Measurements from ENCODE around the gene LRCOL1.
"Not testable (repeated sequence)": the region's sequence is repeated elsewhere in the genome, so short reads cannot be mapped to it uniquely, and the experiment has no call there.

LRCOL1 gene

DNA sequence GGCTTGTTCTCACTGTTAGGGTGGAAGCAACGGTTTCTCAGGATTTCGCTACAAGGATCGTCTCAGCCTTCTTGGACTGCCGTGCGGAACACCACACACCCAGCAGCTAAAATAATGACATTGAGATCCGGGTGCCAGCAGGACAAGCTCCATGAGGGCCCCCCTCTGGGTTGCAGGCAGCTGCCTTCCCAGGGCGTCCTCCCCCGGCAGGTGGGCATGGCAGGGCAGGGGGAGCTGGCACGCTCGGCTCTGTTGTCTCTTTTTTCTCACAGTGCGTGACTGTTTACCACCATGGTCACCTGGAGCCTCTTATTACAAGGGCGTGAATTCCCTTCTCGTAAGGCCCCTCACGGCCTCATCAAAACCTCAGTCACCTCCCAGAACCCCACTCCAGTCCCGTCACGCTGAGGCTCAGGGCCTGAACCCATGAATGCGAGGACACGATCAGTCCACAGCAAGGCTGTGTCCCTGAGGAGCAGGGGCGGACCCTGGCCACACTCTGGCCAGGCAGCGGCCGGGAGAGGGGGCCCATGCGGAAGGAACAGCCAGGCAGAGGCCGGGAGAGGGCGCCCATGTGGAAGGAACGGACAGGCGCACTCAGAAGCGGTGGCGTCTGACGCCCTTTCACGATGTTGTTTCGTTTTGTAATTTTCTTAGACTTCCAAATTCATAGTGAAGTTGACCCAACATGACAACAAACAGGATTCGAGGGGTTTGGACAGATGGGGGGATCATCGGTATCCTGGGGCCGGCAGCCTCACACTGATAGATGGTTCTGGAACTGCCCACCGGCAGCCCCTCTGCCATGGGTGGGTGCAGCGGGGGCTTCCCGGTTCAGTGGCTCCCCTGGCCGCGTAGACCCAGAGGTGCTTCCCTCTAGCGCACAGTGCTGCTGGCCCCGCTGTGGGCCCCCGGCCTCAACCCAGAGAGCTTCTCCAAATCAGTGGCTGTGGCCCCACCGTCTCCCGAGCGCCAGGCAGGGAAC is 10.0 kb downstream of the LRCOL1 start:
- no peak for DNase-seq (ENCODE audit: low read depth)

DNA sequence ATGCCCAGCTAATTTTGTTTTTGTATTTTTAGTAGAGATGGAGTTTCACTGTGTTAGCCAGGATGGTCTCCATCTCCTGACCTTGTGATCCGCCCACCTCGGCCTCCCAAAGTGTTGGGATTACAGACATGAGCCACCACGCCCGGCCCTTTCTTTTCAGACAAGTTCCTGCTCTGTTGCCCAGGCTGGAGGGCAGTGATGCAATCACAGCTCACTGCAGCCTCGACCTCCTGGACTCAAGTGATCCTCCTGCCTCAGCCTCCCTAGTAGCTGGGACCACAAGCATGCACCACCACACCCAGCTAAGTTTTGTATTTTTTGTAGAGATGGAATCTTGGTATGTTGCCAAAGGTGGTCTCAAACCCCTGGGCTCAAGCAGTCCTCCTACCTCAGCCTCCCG is 10.9 kb downstream of the LRCOL1 start:
- DNase-seq (ENCODE audit: low read depth), result not testable (repeated sequence)

DNA sequence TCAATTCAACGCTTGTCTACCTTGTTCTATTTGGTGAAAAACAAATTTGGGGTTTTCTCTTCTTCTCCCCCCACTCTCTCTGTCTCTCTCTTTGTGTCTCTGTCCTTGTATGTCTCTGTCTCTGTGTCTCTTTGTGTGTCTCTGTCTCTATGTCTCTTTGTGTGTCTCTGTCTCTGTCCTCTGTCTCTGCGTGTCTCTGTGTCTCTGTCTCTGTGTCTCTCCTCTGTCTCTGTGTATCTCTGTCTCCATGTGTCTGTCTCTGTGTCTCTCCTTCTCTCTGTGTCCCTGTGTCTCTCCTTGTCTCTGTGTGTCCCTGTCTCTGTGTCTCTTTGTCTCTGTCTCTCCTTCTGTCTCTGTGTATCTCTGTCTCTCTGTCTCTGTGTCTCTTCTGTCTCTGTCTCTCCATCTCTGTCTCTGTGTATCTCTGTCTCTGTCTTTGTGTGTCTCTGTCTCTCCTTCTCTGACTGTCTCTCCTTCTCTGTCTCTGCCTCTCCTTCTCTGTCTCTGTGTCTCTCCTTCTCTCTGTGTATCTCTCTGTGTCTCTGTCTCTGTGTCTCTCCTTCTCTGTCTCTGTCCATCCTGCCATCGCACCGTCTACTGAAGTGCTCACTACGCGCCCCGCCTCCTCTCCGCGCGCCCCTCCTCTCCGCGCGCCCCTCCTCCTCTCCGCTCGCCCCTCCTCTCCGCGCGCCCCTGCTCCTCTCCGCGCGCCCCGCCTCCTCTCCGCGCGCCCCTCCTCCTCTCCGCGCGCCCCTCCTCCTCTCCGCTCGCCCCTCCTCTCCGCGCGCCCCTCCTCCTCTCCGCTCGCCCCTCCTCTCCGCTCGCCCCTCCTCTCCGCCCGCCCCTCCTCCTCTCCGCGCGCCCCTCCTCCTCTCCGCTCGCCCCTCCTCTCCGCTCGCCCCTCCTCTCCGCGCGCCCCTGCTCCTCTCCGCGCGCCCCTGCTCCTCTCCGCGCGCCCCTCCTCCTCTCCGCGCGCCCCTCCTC is 12.8 kb downstream of the LRCOL1 start:
- no peak for DNase-seq (ENCODE audit: low read depth)

DNA sequence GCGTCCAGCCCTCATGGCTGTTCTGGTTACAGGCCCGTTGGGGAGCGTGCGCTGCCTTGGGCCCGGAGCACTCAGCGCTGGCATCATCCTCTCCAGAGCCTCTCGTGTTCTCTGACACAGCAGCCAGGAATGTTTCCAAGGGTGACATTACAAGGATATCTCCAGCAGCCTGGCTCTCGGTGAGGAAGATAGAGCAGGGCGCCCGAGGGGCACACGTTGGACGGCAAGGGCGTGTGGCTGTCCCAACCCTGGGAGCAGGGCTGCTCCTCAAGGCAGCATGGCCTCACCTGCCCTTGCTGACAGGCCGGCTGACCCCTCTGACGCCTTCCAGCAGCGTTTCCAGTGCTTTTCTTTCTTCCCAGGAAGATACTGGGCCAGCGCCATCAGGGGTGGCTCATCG is 14.4 kb downstream of the LRCOL1 start:
- no peak for DNase-seq (ENCODE audit: low read depth)

DNA sequence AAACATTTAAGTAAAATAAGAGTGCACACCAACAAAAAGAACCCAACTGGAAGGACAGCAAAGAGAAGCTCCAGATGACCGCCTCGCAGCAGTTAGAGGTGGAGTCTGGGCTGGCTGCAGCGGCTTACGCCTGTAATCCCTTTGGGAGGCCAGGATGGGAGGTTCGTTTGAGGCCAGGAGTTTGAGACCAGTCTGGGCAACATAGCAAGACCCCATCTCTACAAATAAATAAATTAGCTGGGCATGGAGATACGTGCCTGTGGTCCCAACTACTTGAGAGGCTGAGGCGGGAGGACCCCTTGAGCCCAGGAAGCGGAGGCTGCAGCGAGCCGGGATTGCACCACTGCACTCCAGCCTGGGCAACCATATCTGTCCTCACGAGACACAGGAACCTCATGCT is 15.2 kb downstream of the LRCOL1 start:
- DNase-seq (ENCODE audit: low read depth), result no peak

- DNase-seq (ENCODE audit: low read depth), result no peak
Observed at GRCh38 chr12:132593938-132594358, 16.4 kb downstream of the LRCOL1 start.

DNA sequence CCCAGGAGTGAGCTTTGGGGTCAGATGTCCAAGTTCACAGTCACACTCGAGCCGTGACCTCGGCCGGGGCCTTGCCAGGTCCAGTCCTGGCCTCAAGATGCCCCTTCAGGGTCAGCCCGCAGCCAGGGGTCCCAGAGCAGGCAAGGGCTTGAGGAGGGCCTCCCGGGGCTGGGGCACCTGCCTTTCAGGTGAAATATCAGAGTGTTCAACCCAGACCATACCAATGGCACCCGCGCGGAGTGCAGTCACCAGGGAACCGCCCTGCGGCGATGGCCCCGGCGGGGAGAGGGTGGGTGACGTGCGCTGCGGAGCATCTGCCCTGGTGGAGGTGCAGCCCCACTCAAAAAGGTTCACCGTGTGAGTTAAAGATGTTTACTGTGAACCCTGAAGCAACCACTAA is 16.9 kb downstream of the LRCOL1 start:
- DNase-seq (ENCODE audit: low read depth), result no peak

DNA sequence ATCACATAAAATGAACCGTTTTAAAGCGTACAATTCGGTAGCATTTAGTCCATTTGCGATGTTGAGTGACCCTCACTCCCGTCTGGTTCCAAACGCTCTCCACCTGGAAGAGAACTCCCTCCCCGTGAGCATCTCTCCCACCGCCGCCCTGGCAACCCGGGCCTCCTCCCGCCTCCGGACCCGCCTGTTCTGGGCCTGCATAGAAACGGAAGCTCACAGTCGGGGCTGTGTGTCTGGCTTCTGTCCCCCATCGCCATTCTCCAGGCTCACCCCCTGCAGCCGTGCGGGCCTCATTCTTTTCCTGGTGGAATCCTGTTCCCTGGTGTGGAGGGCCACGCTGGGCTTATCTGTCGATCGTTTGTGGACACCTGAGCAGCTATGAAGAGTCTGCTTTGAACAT is 17.3 kb downstream of the LRCOL1 start:
- DNase-seq (ENCODE audit: low read depth), result no peak

GRCh38 chr12:132592282-132592970 is 18.0 kb downstream of the LRCOL1 start:
- no peak for DNase-seq (ENCODE audit: low read depth)

DNA sequence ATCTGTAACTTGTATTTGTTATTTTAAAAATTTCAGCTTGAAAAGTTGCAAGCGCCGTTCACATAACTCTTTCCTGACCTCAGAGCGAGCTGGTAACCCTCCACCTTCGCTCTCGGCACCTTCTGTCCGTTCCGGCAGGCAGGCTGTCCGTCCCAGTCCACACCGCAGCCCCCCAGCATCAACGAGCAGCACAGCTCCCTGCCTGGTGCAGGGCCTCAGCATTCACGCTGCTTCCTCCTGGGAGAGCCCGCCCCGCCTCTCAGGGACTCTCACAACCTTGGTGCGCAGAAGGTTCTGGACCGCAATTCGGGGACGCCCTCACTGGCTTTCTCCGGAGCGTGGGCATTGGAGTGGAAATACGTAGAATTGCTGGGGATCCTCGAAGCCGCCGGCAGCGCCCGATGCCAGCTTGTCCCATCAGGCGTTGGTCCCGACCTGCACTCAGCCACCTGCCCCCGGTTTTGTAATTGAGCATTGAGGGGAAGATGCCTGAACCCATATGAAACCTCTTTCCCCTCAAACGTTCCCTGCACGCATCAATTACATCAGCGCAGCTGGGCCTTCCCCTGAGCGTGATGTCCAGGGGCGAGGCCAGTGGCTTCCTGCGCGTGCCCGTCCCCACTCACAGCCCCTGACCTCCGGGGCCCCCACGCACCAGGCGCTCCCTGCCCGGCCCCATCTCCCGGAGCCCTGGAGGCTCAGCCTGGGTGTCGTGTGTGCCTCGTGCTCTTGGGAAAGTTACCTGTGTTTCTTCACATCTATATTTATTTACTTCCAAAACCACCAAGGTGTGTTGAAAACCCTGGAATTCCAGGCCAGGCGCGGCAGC is 19.1 kb downstream of the LRCOL1 start:
- no peak for DNase-seq (ENCODE audit: low read depth)

DNA sequence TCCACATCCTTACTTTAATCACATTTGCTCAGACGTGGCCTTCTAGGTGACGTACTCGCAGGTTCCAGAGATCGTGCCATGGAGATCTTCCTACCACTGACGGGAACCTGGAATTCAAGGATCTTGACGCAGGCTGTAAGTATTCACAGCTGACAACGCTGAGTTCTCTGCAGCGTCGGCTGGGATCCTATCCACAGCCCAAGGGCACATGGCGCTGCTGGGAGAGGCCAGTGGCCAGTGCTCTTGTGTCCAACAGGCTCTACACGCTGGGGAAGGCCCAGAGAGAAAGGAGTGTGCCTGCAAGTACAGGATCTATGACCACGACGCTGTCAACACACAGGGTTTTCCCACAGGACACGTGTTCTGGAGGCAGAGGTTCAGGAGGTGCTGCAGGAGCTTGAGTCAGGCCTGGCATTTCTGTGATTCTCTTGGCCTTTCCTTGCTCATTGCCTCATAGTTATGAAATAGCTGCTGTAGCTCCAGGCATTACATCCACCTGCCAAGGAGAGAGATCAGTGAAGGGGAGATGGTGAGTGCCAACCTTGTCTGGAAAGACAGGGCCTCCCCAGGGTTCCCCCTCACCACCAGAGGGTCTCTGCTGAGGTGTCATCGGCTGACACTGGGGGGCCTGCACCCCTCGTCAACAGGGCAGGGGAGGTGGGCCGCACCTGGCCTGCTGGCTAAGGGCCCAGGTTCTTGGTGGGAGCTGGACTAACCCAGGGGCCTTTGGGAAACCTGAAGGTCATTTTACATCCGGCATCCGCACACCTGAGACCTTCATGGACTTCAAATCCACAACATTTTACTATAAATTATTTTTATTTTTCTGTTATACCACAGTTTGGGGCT is 21.3 kb downstream of the LRCOL1 start:
- no peak for DNase-seq (ENCODE audit: low read depth)

- DNase-seq (ENCODE audit: low read depth), result no peak
Observed at GRCh38 chr12:132588319-132588718, 22.1 kb downstream of the LRCOL1 start.

- no peak for DNase-seq (ENCODE audit: low read depth)
Observed at GRCh38 chr12:132587781-132588180, 22.6 kb downstream of the LRCOL1 start.

DNA sequence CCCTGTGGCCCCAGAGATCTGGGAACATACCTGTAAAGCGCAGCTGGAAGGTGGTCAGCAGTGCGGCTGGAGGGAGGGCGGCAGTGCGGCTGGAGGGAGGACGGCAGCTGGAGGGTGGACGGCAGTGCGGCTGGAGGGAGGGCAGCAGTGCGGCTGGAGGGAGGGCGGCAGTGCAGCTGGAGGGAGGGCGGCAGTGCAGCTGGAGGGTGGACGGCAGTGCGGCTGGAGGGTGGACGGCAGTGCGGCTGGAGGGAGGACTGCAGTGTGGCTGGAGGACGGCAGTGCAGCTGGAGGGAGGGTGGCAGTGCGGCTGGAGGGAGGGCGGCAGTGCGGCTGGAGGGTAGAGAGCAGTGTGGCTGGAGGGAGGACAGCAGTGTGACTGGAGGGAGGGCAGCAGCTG is 23.5 kb downstream of the LRCOL1 start:
- no peak for DNase-seq (ENCODE audit: low read depth)

DNA sequence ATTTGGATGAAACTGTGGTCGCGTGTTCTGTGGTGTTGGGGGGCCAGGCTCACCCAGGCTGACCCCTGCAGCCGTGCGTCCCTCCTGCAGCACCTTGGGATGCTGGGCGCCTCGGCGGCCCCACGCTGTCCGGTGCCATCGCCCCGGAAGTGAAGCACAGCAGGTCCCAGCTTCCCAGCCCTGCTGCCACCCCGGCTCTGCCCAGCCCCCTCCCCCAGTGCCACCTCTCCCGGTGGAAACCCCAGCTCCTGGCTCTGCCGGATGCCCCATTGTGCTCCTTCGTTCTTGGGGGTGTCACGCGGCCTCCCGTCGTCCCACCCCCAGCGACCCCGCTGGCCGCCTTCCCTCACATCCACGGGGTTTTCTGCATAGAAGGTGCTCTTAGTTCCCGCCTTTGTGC is 25.2 kb downstream of the LRCOL1 start:
- no peak for DNase-seq (ENCODE audit: low read depth)

- no peak for DNase-seq (ENCODE audit: low read depth)
Observed at GRCh38 chr12:132584429-132584828, 26.0 kb downstream of the LRCOL1 start.

DNA sequence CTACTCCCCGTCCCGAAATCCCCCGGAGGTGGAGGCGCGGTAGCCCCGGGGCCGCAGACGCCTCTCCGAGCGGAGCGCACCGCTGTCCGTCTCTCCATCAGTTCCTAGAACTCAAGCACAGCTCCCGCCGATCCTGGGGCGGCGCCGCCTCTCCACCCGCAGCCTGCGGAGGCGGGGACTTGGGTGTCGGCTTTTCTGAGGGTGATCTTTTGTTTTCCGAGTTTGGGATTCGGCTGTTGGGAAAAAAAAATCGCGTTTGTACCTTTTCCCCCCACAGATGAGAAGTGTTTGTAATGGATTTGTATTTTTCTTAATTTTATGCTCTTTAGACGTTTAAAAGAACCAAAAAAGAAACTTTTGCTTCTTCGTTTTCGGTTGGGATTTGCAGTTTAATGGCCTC is 26.6 kb downstream of the LRCOL1 start:
- no peak for DNase-seq (ENCODE audit: low read depth)

DNA sequence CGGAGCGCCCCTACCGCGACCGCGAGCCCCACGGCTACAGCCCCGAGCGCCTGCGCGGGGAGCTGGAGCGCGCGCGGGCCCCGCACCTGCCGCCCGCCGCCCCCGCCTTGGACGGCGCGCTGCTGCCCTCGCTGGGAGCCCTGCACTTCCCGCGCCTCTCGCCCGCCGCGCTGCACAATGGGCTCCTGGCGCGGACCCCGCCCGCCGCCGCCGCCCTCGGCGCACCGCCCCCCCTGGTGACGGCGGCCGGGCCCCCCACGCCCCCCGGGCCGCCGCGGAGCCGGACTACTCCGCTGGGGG is 27.0 kb downstream of the LRCOL1 start:
- DNase-seq (ENCODE audit: low read depth), result no peak

GRCh38 chr12:132582582-132583410 is 27.6 kb downstream of the LRCOL1 start:
- no peak for DNase-seq (ENCODE audit: low read depth)

- no peak for DNase-seq (ENCODE audit: low read depth)
Observed at GRCh38 chr12:132582058-132582420, 28.3 kb downstream of the LRCOL1 start.
